ENCODE data around the gene MICAL2.

The MICAL2 gene

DNA sequence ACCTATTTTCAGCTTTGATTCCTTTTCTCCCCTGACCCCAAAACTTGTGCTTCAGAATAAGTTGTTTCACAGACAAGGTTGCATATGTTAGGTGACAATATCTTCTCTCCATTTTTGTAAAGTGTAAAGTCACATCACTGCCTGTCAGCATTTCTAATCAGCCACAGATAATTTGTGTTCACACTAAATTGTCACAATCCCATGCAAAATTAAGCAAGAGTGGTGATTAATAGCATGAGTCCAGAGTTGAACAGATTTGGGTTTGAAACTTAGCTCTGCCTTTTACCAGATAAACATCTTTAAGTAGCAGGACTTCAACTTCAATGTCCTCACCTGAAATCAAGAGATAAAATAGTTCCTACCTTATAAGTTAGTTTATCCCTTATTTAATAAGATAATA, 80.1 kb downstream of the MICAL2 start:
- DNase-seq (ENCODE audit: low spot score), result no peak
- TF ChIP-seq, protein P1, sequence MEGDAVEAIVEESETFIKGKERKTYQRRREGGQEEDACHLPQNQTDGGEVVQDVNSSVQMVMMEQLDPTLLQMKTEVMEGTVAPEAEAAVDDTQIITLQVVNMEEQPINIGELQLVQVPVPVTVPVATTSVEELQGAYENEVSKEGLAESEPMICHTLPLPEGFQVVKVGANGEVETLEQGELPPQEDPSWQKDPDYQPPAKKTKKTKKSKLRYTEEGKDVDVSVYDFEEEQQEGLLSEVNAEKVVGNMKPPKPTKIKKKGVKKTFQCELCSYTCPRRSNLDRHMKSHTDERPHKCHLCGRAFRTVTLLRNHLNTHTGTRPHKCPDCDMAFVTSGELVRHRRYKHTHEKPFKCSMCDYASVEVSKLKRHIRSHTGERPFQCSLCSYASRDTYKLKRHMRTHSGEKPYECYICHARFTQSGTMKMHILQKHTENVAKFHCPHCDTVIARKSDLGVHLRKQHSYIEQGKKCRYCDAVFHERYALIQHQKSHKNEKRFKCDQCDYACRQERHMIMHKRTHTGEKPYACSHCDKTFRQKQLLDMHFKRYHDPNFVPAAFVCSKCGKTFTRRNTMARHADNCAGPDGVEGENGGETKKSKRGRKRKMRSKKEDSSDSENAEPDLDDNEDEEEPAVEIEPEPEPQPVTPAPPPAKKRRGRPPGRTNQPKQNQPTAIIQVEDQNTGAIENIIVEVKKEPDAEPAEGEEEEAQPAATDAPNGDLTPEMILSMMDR (conservative IDR thresholded peaks at IDR 0.05; ENCODE audit: low read depth), result no peak
- CTCF ChIA-PET, result interaction anchor here (0.5 to 1.2 kb wide), 2 partner anchors 102 to 135 kb away, joined by 3 to 4 read pairs; no protein-coding TSS in a partner anchor
- POLR2A ChIA-PET (ENCODE audit: low non-redundant PET), result no interaction called here
- H3K27ac ChIP-seq, result no peak overlapping the region

DNA sequence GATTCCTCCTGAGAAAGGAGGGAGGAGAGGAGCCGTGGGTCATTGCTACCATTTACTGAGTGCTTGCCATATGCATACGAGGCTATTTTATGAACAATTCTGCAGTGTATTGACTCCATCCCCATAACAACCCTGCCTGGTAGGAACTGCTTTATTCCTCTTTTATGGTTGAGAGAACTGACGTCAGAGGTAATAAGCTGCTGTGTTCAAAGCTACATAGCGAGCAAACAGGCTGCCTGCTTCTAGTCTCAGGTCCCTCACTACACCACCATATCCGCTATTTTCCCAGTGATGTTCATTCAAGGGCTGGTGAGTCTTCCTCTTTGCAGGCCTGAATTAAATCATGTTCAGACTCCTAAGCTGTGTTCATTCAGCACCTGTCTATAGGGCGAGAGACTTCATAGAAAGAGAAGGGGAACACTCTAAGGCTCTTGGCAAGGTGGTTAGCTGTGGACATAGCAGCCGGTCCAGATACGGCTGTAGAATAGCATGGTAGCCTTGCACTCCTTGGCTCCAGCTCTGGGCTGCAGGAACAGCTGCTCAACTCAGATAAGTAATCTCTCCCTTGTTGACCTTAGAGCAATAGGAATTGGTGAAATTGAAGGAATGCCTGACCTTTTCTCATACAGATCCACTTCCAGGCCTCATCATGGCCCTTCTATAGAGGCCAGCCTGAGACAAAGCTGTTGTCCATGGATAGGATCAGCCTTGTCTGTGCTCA, 82.6 kb downstream of the MICAL2 start:
- POLR2A ChIA-PET (ENCODE audit: low non-redundant PET), result no interaction called here

DNA sequence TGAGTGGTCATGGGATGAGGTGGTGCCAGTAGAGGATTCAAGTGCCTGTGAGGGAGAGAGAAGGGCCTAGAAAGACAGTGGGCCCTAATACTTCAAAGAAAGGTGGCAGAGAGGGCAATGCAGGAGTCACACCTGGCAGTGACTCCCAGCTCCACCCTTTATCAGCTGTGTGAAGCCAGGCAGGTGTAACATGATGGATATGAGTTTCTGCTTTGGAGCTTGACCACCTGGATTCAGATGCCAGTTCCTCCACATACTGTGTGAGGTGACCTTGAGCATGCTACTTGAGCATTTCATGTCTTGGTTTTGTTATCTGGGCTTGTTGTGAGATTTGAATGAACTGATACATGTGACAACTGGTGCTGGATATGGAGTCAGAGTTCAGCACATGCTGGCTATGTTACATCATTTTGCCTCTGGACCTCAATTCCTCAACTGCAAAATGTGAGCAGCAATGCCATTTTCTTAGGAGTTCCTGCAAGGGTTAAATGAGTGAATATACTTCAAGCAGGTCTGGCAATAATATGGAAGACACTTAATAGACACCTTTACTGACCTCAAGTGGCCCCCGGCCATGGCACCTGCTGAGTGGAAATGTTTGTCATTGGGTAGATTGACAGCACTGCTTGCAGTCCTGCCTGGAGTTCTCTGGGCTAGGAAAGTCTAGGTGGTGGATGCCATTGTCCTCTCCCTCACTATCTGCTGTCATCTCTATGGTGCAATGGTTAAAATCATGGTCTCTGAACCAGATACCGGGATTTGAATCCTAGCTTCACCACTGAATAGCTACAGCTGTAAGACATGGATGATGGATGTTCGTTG, 83.3 kb downstream of the MICAL2 start:
- ChIA-PET CTCF (interaction anchor here (0.6 to 0.7 kb wide), 2 partner anchors 50 to 163 kb away, joined by 3 read pairs; no protein-coding TSS in a partner anchor), POLR2A (ENCODE audit: low non-redundant PET) (no interaction called here)
- DNase-seq (ENCODE audit: low spot score), result no peak
- peak overlapping the region; percentile 25; the same call in 1 of the 2 replicates for H3K27ac ChIP-seq
- TF ChIP-seq, protein P1 (conservative IDR thresholded peaks at IDR 0.05; ENCODE audit: low read depth), result no peak

More for the DNA sequence above, 82.6 kb downstream of the MICAL2 start:
- CTCF ChIA-PET, result no interaction called here
- TF ChIP-seq, protein P1 (conservative IDR thresholded peaks at IDR 0.05; ENCODE audit: low read depth), result no peak
- H3K27ac ChIP-seq, result peak overlapping the region; percentile 25; the same call in 1 of the 2 replicates
- DNase-seq (ENCODE audit: low spot score), result no peak

DNA sequence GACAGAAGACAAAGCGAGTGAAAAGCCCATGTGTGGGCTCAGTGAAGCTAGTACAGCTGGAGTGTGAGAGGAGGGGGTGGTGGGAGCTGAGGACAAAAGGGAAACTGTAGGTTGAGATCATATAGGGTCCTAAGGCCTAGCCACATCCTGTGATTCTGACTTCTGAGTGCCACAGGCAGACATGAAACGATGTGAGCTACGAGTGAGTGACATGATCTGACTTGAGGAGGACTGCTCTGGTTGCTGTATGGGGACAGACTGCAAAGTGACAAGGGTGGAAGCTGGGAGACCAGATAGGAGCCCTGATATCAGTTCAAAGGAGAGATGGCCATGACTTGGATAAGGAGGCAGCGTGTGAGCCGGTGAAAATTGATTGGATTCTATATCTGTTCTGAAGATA, 85.4 kb downstream of the MICAL2 start:
- ChIA-PET CTCF (interaction anchor here (0.6 kb wide), 1 partner anchor 126 kb away, joined by 5 read pairs; no protein-coding TSS in a partner anchor), POLR2A (ENCODE audit: low non-redundant PET) (no interaction called here)
- TF ChIP-seq, protein P1 (conservative IDR thresholded peaks at IDR 0.05; ENCODE audit: low read depth), result no peak
- no peak for DNase-seq (ENCODE audit: low spot score)
- no peak overlapping the region for H3K27ac ChIP-seq

DNA sequence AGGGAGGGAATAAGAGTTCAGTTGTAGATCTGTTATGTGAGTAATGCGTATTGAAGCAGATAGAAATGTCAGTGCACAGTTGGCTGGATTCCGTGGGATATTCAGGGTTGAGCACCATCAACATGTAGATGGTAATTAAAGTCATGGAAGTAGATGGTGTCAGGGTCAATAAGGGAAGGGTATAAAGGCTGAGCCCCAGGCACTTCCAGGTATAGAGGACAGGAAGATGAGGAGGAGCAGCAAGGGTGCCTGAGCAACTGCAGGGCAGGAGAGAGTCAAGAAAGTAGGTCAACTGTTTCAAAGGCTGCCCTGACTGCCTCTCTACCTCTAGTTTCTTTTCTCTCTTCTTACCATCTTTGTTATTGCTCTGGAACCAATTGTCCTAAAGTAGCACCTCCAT, 85.9 kb downstream of the MICAL2 start:
- TF ChIP-seq, protein P1 (conservative IDR thresholded peaks at IDR 0.05; ENCODE audit: low read depth), result no peak
- POLR2A ChIA-PET (ENCODE audit: low non-redundant PET), result no interaction called here
- no peak for DNase-seq (ENCODE audit: low spot score)
- CTCF ChIA-PET, result no interaction called here
- no peak overlapping the region for H3K27ac ChIP-seq

DNA sequence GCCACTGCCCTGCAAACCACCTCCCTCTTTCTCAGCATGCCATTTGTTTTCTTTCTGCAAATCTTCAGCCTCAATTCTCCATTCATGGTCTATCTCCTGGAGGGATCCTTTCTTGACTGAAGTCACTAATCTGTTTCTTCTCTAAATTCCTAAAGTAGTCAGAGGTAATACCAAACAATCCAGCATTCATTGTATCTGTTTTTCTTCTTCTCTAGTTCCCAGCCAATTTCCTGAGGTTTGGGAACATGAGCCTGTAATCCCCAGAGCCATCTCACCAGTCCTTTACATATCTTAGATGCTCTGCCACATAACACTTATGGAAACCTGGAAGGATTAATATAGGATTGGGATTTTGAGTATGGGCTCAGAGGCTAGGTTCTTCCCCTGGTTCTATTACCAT, 86.5 kb downstream of the MICAL2 start:
- no peak for DNase-seq (ENCODE audit: low spot score)
- no peak overlapping the region for H3K27ac ChIP-seq
- TF ChIP-seq, protein P1 (conservative IDR thresholded peaks at IDR 0.05; ENCODE audit: low read depth), result no peak
- POLR2A ChIA-PET (ENCODE audit: low non-redundant PET), result no interaction called here
- CTCF ChIA-PET, result no interaction called here
